ENCODE measurements around the gene GRIPAP1.

GRIPAP1 gene

GRCh38 chrX:48958635-48959094, 43.4 kb downstream of the GRIPAP1 start:
- DNase-seq, result no peak

- DNase-seq, result peak; percentile 95
Observed at GRCh38 chrX:48957827-48958634, 44.0 kb downstream of the GRIPAP1 start.

GRCh38 chrX:48957477-48957826, 44.6 kb downstream of the GRIPAP1 start, which contains the start of gene OTUD5:
TSS of gene OTUD5 (minus strand) at chrX:48957607. CDS start at chrX:48957570, 37 bp downstream.
- DNase-seq, result no peak

- DNase-seq, result no peak
Observed at GRCh38 chrX:48956728-48957414, 45.2 kb downstream of the GRIPAP1 start.

- DNase-seq, result no peak
Observed at GRCh38 chrX:48948589-48948988, 53.5 kb downstream of the GRIPAP1 start.

GRCh38 chrX:48945517-48946348, 56.3 kb downstream of the GRIPAP1 start:
- peak; percentile 31 for DNase-seq

- no peak for DNase-seq
Observed at GRCh38 chrX:48942895-48943294, 59.2 kb downstream of the GRIPAP1 start.

GRCh38 chrX:48940404-48940955, 61.6 kb downstream of the GRIPAP1 start:
- DNase-seq, result no peak

GRCh38 chrX:48939524-48940228, 62.4 kb downstream of the GRIPAP1 start:
- no peak for DNase-seq

- no peak for DNase-seq
Observed at GRCh38 chrX:48938721-48939425, 63.2 kb downstream of the GRIPAP1 start.

GRCh38 chrX:48937054-48937907, 64.8 kb downstream of the GRIPAP1 start:
- DNase-seq, result no peak

GRCh38 chrX:48936429-48937053, 65.5 kb downstream of the GRIPAP1 start:
- DNase-seq, result no peak

GRCh38 chrX:48935301-48935670, 66.8 kb downstream of the GRIPAP1 start:
- DNase-seq, result no peak

- no peak for DNase-seq
Observed at GRCh38 chrX:48934581-48935300, 67.3 kb downstream of the GRIPAP1 start.

GRCh38 chrX:48933757-48934156, 68.3 kb downstream of the GRIPAP1 start:
- DNase-seq, result no peak

GRCh38 chrX:48927736-48928382, 74.2 kb downstream of the GRIPAP1 start:
- DNase-seq, result no peak

GRCh38 chrX:48927123-48927522, 74.9 kb downstream of the GRIPAP1 start:
- no peak for DNase-seq

- no peak for DNase-seq
Observed at GRCh38 chrX:48924270-48924669, 77.8 kb downstream of the GRIPAP1 start.

GRCh38 chrX:48923771-48924170, 78.3 kb downstream of the GRIPAP1 start:
- no peak for DNase-seq
